Measurements from ENCODE around the gene CCDC34. TPM values are rescaled to one million over a fixed set of nuclear protein-coding genes. Genes with fewer than 3 reads are reported as not detected.

The CCDC34 gene
- polyA plus RNA-seq, 1 donor from 2014 or later: 3.0 TPM

DNA sequence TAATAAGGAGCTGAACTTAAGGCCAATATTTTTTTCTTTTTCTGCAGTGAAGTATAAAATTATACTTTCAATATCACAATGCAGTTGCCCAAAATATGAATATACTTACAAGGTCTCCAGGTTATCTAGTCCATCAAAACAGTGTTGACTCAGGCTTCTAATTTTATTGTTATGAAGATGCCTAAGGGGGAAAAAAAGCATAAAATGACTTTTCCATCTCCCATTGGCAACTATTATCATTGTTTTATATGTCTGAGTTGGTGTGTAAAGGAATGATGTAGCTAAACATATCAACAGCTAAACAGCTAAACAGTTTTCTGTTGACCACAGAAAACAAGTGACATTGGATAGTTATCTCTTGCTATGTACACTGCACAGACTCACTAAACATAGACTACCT is 21.2 kb upstream of the CCDC34 start:
- Mint-ChIP-seq H3K4me1 (no peaks in the 10 kb centered on the region), H3K9me3 (no peaks in the 10 kb centered on the region), H3K36me3 (peaks cover 6% of the 10 kb centered on the region), H3K4me3 (no peak overlapping the region), H3K27me3 (peaks cover 2% of the 10 kb centered on the region), H3K27ac (no peak overlapping the region)

DNA sequence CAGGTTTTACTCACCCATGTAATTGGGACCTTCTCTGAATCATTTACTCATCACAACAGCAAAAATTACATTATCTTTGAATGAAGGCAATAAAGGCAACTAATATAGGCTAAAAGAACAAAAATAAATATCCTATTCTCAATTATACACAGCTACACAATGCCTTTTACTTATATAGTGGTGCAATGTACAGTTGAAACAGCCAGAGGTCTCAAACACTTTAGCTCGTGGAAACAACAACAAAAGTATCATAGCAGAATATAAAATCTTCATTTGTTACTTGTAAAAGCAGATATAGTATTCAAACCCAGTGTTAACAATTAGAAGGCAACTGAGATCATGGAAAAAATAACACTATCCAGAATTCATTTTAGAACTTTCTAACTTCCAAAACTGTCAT is 20.6 kb upstream of the CCDC34 start:
- no peaks in the 10 kb centered on the region for H3K4me1 Mint-ChIP-seq
- H3K36me3 Mint-ChIP-seq: peaks cover 6% of the 10 kb centered on the region
- H3K4me3 Mint-ChIP-seq: no peak overlapping the region
- peaks cover 2% of the 10 kb centered on the region for H3K27me3 Mint-ChIP-seq
- no peak overlapping the region for H3K27ac Mint-ChIP-seq
- H3K9me3 Mint-ChIP-seq: no peaks in the 10 kb centered on the region

DNA sequence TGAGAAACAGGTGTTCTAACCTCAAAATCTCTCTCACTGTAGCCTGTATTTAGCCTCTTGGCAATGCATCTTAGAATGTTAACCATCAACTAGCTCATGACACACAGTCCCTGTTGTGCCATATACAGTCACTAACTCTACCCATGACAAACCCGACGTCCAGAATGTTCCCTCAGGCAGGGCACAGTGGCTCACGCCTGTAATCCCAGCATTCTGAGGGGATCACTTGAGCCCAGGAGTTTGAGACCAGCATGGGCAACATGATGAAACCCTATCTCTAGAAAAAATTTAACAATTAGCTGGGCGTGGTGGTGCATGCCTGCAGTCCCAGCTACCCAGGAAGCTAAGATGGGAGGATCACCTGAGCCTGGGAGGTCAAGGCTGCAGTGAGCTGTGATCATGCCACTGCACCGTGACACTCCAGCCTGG is 18.2 kb upstream of the CCDC34 start:
- Mint-ChIP-seq H3K9me3 (no peaks in the 10 kb centered on the region), H3K27ac (no peak overlapping the region), H3K4me1 (no peaks in the 10 kb centered on the region), H3K27me3 (no peaks in the 10 kb centered on the region), H3K36me3 (peaks cover 6% of the 10 kb centered on the region), H3K4me3 (no peak overlapping the region)

DNA sequence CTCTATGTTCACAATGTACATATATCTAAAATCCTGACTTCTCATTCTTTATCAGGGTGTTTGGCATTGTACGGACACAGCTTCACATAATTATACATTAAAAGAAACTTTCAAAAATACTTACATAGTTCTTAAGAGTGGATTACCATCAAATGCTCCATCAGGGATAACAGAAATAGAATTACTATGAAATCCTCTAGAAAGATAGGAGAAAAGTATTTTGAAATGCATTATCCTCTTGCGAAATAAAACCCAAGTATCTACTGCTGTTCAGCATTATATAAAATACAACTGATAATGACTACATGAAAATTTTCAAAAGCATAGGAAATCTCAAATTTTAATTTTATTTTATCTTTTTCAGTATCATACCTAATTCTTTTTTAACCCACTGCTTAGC is 17.8 kb upstream of the CCDC34 start:
- no peak overlapping the region for H3K4me3 Mint-ChIP-seq
- H3K27ac Mint-ChIP-seq: no peak overlapping the region
- H3K36me3 Mint-ChIP-seq: peaks cover 6% of the 10 kb centered on the region
- H3K9me3 Mint-ChIP-seq: no peaks in the 10 kb centered on the region
- H3K4me1 Mint-ChIP-seq: no peaks in the 10 kb centered on the region
- H3K27me3 Mint-ChIP-seq: no peaks in the 10 kb centered on the region

DNA sequence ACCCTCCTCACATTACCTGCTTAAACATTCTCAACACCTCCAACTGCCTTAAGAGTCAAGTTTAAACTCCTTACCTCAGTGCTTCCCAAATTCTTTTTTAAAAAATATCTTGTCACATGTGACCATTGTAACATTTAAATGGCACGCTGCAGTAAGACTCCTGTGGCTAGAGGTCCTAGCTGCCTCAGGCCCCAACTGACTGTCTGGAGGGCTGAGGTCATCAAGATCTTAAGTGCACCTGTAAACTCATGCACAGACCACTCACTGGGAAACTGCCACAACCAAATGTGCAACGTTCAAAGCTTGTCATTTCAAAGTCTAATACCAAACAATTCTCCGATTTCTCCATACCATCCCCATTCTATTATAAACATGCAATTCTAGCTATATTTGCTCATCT is 16.4 kb upstream of the CCDC34 start:
- H3K27ac Mint-ChIP-seq: no peak overlapping the region
- no peaks in the 10 kb centered on the region for H3K9me3 Mint-ChIP-seq
- H3K36me3 Mint-ChIP-seq: peaks cover 6% of the 10 kb centered on the region
- H3K27me3 Mint-ChIP-seq: no peaks in the 10 kb centered on the region
- H3K4me3 Mint-ChIP-seq: no peak overlapping the region
- H3K4me1 Mint-ChIP-seq: no peaks in the 10 kb centered on the region

DNA sequence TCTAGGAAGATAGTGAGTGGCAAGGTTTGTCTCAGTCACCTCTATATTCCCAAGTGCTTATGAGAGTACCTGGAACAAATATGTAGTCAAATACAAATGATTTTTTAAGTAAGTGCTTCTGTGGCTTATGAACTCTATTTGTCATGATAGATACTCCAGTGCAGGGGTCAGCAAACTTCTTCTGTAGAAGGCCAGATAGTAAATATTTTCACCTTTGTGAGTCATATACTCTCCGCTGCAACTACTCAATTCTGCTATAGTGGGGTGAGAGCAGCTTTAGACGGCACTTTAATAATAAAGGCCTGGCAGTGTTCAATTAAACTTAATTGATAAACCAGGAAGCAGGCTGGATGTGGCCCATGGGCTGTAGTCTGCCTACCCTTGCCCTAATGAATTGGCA is 12.4 kb upstream of the CCDC34 start:
- Mint-ChIP-seq H3K4me3 (no peak overlapping the region), H3K4me1 (no peaks in the 10 kb centered on the region), H3K27me3 (no peaks in the 10 kb centered on the region), H3K27ac (no peak overlapping the region), H3K9me3 (no peaks in the 10 kb centered on the region), H3K36me3 (peaks cover 2% of the 10 kb centered on the region)

DNA sequence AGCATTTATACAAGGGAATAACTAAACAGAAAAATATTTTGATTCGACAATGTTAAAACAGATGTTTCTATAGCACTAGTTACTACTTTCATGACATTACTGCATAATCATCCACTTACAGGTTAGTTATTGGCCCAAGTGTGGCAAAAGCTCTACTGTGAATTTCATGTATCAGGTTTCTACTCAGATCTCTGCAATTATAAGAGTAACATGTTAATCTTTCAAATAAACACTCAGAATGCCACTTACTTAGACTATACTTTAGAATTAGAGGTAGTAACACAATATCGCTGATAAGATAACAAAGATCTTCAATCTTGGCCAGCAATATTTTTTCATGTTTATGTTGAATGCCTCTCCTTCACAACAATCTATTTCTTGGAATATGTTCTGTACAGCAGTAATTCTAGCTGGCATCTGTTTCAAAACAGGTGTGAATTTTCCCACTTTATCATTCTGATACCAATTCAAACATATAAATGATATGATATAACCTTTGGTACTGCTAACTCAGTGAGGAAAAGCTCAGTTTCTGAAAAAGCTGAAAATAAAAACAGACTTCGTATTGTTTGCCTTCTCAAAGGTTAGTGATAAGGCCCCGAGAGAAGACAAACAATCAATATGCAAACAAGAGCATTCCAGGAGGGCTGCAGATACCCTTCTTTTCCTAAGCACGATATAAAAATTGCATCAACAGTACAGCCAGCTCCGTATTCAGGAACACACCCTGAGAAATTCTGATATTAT is 11.0 kb upstream of the CCDC34 start:
- H3K36me3 Mint-ChIP-seq: peaks cover 2% of the 10 kb centered on the region

DNA sequence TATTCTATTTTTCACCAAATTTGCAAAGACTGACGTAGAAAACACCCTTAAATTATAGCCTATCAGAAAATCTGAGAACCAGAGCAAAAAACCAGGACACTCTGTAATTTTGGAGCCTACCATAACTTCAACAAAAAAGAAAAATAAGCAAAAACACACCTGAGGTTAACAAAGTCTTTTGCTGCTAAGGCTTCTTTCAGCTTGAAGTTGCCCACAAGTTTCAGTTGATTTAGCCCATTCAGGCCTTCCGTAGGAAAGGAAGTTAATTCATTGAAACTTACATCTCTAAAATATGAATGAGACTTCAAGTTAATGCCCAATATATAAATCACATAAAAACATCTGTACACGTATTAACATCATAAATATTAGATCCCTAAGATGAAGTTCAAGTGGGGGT is 10.4 kb upstream of the CCDC34 start:
- Mint-ChIP-seq H3K36me3 (peaks cover 2% of the 10 kb centered on the region), H3K27ac (no peak overlapping the region), H3K4me3 (no peak overlapping the region), H3K4me1 (no peaks in the 10 kb centered on the region), H3K27me3 (no peaks in the 10 kb centered on the region), H3K9me3 (no peaks in the 10 kb centered on the region)

More for the DNA sequence above, 11.0 kb upstream of the CCDC34 start:
- no peak overlapping the region for H3K27ac Mint-ChIP-seq
- H3K4me3 Mint-ChIP-seq: no peak overlapping the region
- H3K27me3 Mint-ChIP-seq: no peaks in the 10 kb centered on the region
- H3K4me1 Mint-ChIP-seq: no peaks in the 10 kb centered on the region
- H3K9me3 Mint-ChIP-seq: no peaks in the 10 kb centered on the region

DNA sequence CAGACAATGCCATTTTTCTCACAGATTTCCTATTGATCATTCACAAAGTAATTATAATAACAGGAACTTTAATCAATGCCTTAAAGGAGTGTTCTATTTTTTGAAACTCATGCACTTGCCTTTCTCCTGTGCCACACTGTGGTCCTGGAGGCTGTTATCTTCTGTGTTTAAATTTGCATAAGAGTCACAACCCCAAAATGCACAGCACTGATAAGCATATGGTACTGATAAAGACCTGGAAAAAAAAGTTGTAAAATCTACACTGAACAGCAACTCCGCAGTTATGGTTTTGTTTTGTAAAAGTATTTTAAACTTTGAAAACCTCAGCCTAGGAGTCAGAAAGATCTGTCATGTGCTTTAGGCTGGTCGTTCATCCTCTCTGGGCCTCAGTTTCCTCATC is 9.1 kb upstream of the CCDC34 start:
- Mint-ChIP-seq H3K4me1 (no peaks in the 10 kb centered on the region), H3K27me3 (no peaks in the 10 kb centered on the region), H3K9me3 (no peaks in the 10 kb centered on the region), H3K27ac (no peak overlapping the region), H3K4me3 (no peak overlapping the region), H3K36me3 (peaks cover 2% of the 10 kb centered on the region)

DNA sequence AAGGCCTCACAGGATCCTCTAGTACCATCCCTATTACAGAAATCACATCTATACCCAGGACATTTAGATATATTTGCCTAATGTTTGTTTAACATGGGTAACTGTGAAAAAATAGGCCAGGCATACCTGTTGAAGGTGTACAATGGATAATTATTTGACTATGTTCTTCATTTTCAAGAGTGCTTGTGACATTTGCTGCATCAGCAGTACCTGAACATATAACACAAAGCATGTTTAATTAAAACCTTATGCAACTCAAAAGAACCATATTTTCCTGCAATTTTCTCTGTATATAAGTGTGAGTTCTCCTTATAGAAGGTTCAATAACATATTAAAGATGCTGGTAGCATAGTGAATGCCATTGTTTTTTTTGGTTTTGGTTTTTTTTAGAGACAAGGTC is 8.5 kb upstream of the CCDC34 start:
- Mint-ChIP-seq H3K9me3 (no peaks in the 10 kb centered on the region), H3K36me3 (peaks cover 2% of the 10 kb centered on the region), H3K4me1 (no peaks in the 10 kb centered on the region), H3K4me3 (no peak overlapping the region), H3K27me3 (no peaks in the 10 kb centered on the region), H3K27ac (no peak overlapping the region)

DNA sequence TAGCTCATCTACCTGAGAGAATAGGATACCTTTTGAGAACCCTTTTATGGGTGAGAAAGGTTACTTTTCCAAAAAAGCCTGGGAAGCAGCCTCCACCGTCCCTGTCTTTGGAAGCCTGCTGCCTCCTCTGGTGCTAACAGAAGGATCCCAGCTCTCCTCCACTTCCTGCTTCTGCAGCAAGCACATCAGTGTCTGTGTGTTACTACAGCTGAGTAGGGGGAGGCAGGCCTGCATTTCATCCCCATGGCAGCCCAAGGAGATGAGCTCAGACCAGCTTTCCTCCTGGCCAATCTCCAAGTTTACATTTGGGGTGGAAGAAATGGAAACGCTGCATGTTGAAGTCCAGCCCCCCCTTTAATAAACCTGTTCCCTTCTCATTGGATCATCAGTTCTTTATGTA is 7.4 kb upstream of the CCDC34 start:
- H3K9me3 Mint-ChIP-seq: no peaks in the 10 kb centered on the region
- no peak overlapping the region for H3K27ac Mint-ChIP-seq
- H3K27me3 Mint-ChIP-seq: no peaks in the 10 kb centered on the region
- H3K4me1 Mint-ChIP-seq: no peaks in the 10 kb centered on the region
- H3K36me3 Mint-ChIP-seq: peaks cover 2% of the 10 kb centered on the region
- H3K4me3 Mint-ChIP-seq: no peak overlapping the region

DNA sequence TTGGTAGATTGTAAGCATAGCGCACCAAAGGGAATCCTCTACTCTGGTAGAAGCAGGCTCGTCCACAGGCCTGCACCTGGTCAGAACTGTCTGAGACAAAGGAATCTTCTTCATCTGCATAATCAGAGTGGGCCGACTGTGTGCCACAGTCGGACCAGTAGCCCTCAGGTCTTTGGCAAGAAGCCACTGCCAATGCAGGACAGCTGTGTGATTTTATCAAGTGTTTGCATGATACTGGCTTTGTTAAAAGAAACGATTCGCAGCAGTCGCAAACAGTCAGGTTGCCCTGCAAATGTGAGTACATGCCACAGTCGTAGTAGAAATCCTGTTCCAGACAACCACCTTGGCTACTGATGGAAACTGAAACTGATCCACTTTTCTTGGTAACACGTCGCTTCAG is 4.9 kb upstream of the CCDC34 start:
- Mint-ChIP-seq H3K27ac (no peak overlapping the region), H3K4me1 (peaks cover 7 to 9% (median 8%) of the 10 kb centered on the region in 3 donors), H3K27me3 (no peaks in the 10 kb centered on the region), H3K36me3 (no peaks in the 10 kb centered on the region), H3K9me3 (no peaks in the 10 kb centered on the region), H3K4me3 (no peak overlapping the region)

DNA sequence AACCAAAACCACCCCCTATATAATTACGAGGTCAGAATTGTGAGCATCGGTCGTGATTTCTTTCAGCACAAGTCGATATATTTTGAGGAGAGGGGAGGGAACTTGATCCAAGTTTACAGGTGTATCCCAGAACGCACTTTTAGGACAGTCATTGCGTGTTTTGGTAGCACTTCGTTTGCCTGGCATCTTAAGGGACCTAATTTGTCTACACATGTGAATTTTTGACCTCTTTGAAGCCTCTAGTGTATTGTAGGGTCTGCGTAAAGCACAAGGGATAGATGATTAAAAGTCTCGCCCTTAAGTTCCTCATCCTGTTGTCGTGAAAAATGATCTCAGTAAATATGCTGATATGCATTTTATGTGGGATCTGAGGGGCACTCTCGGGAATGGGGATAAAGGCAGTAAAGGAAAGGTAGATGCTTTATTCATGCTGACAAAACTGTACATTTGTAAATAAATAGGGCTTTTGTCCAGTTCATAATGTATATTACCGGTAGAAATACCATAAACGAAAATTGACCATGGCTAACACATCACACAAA is 632 bp upstream of the CCDC34 start:
- Mint-ChIP-seq H3K36me3 (no peaks in the 10 kb centered on the region), H3K27ac (peak overlapping the region; percentile 16 to 93 (median 51)), H3K4me1 (peaks cover 14 to 21% (median 16%) of the 10 kb centered on the region in 3 donors), H3K4me3 (peak overlapping the region; percentile 87 to 95 (median 94)), H3K9me3 (no peaks in the 10 kb centered on the region), H3K27me3 (no peaks in the 10 kb centered on the region)

DNA sequence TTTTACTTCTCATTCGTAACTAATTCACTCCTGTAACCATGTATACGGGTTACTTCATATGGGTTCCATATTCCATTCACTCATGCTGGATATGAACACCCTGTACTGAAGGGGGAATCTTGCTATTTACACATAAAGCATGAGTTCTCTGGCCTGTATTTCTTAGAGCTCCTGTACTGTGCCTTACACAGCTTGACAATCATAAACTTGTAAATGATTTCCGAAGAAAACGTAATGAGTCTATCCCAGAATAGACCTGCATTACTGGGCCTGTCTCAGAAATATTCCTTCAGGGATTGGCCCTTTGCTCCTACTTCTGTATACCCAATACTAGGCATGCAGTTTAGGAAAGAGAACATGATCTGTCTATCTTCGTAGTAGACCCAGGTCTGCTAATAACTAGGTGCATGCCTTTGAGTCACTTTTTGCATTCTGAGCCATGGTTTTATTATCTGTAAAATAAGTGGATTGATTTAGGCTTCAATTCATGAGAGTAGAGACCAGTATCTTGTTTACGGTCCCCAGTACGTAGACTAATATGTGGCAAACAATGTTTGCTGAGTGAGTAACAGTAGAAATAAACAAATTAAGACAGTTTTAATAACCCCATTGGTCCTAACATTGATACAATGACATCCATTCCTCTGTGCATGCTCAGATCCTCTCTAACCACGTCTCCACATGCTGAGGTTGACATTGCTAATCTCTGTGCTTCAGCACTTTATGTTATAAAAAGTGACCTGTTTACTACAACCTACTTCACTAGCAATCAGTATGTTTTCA is 1.2 kb downstream of the CCDC34 start:
- Mint-ChIP-seq H3K4me1 (peaks cover 14 to 21% (median 16%) of the 10 kb centered on the region in 3 donors), H3K9me3 (no peaks in the 10 kb centered on the region), H3K4me3 (peak overlapping the region; percentile 87 to 95 (median 94)), H3K27me3 (no peaks in the 10 kb centered on the region), H3K27ac (peak overlapping the region in 2 of 3 donors; percentile 51 to 75), H3K36me3 (no peaks in the 10 kb centered on the region)

DNA sequence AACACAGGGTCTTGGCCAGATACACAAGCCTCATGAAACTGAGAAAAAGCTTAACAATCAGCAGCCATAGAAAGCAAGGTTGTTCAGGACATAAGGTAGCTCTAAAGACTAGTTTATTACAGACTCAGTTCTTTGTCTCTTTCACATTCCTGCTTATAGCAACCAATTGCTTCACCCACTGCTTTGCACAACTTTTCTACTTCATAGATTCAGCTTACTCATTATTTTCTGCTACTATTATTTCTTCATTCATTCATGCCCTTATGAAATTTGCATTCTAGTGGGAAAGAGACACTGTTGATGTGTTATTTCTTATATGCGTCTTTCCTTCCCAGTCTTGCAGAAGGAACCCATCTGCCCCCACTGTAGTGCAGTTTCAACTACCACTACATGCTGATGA is 4.7 kb downstream of the CCDC34 start:
- H3K27me3 Mint-ChIP-seq: no peaks in the 10 kb centered on the region
- no peak overlapping the region for H3K27ac Mint-ChIP-seq
- H3K4me3 Mint-ChIP-seq: peak overlapping the region in 1 of 4 donors; percentile 27
- H3K4me1 Mint-ChIP-seq: peaks cover 8 to 14% (median 10%) of the 10 kb centered on the region in 3 donors
- H3K9me3 Mint-ChIP-seq: no peaks in the 10 kb centered on the region
- H3K36me3 Mint-ChIP-seq: no peaks in the 10 kb centered on the region

All from IgD-negative memory B cell (primary cell).